Measurements from ENCODE around the gene OXSR1.

- no peak for TF ChIP-seq POLR2A (IDR thresholded peaks at IDR 0.05; ENCODE audit: low read depth, low read length)
- no peak for TF ChIP-seq POLR2AphosphoS5 (IDR thresholded peaks at IDR 0.05; ENCODE audit: low read depth, low read length)
- TF ChIP-seq PAX5 (IDR thresholded peaks at IDR 0.05; ENCODE audit: insufficient read depth, low read length, severe bottlenecking): no peak
Observed at GRCh38 chr3:38124324-38125122, 40.8 kb upstream of the OXSR1 start.

Data from GM12891 (cell line).